A549 (cell line): ENCODE results near the gene HOXD11.

Experiments used
- POLR2A ChIP-seq: IDR thresholded peaks from 2 replicates; pipeline ENCODE4 v1.6.1; 2012; ENCODE audit warnings: mild to moderate bottlenecking, low read length
- TF ChIP-seq, protein P1 (sequence below): fragments of >200 bp; sonication (Bioruptor Twin); formaldehyde crosslinking; IDR thresholded peaks from 3 replicates; pipeline ENCODE4 v1.5.1; 2016
- TF ChIP-seq, protein P2 (sequence below): IDR thresholded peaks from 2 replicates; pipeline ENCODE4 v1.6.1; 2012; ENCODE audit warnings: low read depth, borderline replicate concordance

DNA sequence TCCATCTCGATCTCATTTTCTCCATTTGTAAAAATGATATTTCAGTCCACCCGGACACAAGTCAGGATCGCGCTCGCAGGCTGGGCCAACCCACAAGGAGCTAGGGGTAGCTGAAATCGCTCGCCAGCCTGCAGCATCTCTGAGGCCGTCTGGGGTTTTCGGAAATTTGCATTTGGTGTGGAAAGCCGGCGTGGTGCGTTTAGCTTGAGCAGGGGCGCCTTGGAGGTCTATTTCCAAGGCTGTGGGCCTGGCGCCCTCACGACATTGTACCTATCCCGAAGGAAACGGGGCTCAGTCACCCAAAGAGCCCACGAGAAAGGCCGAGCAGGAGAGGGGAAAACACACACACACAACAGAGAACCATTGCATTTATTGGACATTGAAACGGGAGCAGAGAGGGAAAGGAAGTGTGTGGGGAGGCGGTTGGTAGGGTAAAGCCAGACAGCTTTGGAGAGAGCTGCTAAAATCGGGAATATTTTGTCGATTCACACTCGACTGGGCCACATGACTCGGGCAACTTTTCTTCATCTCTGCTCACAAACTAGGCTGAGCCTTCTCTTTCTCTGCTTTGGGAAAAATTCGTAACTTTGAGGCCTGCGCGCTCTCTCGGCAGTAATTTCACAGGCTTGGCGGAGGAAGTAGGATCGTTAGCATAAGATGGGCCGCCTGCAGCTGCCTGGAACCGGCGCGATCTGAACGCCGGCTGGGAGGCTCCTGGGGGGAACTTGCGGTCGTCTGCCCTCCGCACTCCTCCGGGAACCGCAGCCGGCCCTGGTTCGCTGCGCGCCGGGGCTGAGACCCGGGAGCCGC lies 21.3 kb downstream of the HOXD11 start:
- TF ChIP-seq, protein P1, sequence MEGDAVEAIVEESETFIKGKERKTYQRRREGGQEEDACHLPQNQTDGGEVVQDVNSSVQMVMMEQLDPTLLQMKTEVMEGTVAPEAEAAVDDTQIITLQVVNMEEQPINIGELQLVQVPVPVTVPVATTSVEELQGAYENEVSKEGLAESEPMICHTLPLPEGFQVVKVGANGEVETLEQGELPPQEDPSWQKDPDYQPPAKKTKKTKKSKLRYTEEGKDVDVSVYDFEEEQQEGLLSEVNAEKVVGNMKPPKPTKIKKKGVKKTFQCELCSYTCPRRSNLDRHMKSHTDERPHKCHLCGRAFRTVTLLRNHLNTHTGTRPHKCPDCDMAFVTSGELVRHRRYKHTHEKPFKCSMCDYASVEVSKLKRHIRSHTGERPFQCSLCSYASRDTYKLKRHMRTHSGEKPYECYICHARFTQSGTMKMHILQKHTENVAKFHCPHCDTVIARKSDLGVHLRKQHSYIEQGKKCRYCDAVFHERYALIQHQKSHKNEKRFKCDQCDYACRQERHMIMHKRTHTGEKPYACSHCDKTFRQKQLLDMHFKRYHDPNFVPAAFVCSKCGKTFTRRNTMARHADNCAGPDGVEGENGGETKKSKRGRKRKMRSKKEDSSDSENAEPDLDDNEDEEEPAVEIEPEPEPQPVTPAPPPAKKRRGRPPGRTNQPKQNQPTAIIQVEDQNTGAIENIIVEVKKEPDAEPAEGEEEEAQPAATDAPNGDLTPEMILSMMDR: no peak
- TF ChIP-seq POLR2A: no peak
- TF ChIP-seq, protein P2, sequence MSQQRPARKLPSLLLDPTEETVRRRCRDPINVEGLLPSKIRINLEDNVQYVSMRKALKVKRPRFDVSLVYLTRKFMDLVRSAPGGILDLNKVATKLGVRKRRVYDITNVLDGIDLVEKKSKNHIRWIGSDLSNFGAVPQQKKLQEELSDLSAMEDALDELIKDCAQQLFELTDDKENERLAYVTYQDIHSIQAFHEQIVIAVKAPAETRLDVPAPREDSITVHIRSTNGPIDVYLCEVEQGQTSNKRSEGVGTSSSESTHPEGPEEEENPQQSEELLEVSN: no peak
